SK-N-SH treated with all-trans-retinoic acid at 6 μM for 48 hours (cell line): ENCODE measurements around the gene H3-3A.

Source experiments
- ARNTL ChIP-seq: fragments of 450-650 bp; formaldehyde crosslinking; IDR thresholded peaks from 2 replicates; pipeline ENCODE4 v1.5.0; 2020; ENCODE audit warnings: low read depth, mild to moderate bottlenecking, moderate library complexity, borderline replicate concordance
- ZC3H10 ChIP-seq: fragments of 250-450 bp; sonication (Bioruptor Pico); IDR thresholded peaks from 2 replicates; pipeline ENCODE4 v1.5.1; 2021; ENCODE audit warnings: mild to moderate bottlenecking, moderate library complexity
- TF ChIP-seq, protein P1 (sequence below): fragments of 250-450 bp; sonication (Bioruptor Pico); IDR thresholded peaks from 2 replicates; pipeline ENCODE4 v1.5.1; 2020; ENCODE audit warnings: low read depth, mild to moderate bottlenecking, moderate library complexity

DNA sequence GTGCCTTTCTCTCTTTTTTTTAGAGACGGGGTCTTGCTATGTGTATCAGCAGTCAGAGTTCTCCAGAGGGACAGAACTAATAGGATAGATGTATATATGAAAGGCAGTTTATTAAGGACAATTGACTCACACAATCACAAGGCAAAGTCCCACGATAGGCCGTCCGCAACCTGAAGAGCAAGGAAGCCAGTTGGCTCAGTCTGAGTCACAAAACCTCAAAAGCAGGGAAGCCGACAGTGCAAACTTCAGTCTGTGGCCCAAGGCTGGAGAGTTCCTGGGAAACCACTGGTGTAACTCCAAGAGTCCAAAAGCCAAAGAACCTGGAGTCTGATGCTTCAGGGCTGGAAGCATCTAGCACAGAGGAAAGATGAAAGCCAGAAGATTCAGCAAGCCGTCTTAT lies 16.3 kb upstream of the H3-3A start:
- TF ChIP-seq, protein P1, sequence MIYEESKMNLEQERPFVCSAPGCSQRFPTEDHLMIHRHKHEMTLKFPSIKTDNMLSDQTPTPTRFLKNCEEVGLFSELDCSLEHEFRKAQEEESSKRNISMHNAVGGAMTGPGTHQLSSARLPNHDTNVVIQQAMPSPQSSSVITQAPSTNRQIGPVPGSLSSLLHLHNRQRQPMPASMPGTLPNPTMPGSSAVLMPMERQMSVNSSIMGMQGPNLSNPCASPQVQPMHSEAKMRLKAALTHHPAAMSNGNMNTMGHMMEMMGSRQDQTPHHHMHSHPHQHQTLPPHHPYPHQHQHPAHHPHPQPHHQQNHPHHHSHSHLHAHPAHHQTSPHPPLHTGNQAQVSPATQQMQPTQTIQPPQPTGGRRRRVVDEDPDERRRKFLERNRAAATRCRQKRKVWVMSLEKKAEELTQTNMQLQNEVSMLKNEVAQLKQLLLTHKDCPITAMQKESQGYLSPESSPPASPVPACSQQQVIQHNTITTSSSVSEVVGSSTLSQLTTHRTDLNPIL (CRISPR knock-in tag): no peak
- TF ChIP-seq ZC3H10 (CRISPR knock-in tag) (no peak), ARNTL (no peak)
